LoVo (cell line): Measurements from ENCODE around the gene HSPH1.

Experiments used
- DNase-seq: peaks from one replicate; pipeline ENCODE4 v3.0.0-alpha.2; 2016; ENCODE audit warnings: low spot score

HSPH1 gene

DNA sequence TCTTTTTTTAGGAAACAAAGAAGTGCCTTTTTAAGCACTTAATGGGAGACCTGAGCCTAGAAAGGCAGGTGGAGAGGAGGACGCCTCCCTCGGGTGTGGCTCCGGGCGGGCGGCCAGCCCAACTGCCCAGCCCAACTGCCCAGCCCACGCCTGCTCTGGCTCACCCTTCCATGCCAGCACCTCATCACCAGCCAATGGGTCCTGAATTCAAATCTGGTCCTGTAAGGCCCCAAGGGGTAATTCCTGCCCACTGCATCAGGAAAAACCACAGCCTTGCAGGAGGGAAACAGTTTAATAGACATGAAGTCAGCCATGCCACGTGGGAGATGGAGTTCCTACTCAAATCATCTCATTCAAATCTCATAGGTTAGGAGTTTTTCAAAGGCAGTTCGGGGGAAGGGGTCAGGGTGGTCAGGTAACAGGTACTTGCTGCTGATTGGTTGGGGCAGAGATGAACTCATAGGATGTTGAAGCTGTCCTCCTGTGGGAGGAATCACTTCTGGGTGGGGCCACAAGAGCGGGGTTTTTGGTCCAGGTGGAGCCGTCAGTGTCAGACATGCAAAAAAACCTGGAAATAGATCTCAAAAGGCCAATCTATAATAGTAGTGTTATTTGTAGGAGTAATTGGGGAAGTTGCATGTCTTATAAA lies 64.9 kb downstream of the HSPH1 start:
- DNase-seq: peak; percentile 20

DNA sequence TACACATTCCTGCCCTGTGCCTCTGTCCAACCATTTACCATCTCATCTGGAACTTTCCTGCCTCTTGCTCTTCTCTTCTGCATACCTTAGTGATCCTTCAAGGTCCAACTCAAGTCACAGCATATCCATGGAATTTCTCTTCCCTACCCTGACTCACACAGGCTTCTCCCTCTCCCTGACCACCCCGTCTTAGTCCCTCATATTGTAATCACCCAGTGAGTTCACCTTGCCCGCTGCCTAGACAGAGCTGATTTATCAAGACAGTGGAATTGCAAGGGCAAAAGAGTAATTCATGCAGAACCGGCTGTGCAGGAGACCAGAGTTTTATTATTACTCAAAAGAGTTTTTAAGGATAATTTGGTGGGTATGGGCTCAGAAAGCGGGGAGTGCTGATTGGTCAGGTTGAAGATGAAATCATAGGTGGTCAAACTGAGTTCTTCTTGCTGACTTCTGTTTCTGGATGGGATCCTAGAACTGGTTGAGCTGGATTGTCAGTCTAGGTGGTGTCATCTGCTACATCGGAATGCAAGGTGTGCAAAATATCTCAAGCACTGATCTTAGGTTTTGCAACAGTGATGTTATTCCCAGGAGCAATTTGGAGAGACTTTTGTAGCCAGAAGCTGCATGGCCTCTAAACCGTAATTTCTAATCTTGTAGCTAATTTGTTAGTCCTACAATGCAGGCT lies 67.2 kb downstream of the HSPH1 start:
- no peak for DNase-seq

DNA sequence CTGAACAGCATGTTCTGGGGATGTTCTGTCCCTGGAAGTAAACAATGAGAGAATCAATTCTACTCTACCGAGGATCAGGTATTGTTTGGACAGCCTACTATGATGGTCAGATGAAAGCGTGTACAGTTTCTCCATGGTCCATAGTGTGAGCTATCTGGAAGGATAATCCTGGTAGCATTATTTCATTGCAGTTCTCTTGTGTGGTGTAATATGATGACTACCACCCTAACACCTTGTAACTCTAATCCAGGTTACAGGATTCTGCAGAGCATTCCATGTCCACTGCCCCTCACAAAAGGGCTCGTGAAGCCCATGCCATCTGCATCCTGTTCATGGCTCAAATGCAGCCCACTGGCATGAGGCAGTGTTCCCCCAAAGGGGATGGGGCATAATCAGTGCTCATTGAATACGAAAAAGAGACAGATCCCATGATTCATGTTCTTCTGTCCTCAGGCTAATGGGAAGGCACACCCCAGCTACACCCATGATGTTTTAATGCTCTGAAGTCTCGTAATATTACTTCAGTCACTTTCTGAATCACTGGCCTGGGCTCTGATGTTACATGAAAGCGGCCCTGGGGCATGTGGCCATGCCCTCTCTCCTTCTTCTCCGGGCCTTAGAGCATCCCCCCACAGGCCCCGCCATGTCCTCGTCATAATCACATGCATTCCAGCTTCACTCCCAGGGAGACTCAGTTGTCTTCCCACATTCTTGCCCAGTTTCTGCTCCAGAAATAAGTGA lies 68.4 kb downstream of the HSPH1 start:
- no peak for DNase-seq

DNA sequence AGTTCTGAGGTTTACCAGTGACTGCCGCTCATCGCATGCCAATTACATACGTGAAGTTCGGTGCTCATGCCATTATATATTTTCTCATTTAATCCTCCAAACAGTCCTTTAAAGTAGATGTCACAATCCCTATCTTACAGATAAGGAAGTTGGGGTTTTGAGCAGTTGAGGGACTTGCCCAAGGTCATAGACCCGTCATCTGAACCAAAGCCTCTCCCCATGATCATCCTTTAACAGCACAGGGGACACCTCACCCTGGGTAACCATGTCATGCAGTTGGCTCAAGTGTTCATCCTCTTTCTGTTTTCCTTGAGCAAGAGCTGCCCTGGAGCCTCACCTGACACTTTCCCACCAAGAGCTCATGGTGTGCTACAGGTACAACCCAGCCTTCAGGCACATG lies 69.1 kb downstream of the HSPH1 start:
- no peak for DNase-seq

DNA sequence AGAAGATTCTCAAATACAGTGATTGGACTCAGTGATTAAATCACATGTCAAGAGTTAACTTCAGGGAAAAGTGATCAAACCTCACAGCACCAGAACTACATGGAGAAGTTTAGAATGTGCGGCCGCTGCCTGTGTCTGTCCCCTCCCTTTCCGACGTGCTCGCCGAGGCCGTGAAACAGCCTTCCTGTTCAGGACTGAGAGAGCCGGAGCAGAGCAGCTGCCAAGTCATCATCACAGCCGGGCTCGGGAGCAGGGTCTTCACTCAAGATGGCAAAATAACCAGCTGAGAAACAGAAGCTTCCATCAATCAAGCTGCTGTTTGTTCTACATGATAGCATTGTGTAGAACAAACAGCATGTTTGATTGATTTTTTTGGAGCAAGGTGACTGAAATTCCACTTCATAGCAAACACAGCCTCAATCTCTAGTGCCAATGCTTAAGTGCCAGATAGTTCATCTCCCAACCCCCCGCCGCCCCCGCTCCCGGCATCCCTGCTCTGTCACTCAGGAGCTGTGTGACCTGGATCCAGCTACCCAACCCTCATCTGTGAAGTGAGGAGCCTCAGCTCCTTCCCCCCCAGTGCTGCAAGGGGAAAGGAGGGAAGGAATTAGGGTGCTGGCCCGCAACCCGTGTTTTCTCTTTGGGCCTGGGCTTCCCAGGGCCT lies 70.6 kb downstream of the HSPH1 start:
- no peak for DNase-seq

DNA sequence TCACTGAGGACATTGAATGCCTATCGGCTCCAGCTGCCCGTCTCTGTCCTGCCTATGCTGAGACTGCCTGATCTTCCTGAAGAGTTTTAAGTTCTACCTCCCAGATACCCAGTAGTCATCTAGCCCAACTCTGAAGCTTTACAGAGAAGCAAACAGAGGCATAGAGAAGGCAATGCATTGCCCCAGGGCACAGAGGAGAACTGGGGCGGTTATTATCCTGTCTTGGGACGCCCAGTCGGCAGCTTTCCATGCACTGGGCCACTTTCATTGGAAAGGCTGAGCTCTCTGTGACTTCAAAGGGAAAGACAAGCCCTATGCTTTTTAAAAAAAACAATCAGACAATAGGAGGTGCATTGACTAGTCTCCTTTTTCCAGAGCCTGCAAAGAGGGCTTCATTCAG lies 71.6 kb downstream of the HSPH1 start:
- DNase-seq: no peak

DNA sequence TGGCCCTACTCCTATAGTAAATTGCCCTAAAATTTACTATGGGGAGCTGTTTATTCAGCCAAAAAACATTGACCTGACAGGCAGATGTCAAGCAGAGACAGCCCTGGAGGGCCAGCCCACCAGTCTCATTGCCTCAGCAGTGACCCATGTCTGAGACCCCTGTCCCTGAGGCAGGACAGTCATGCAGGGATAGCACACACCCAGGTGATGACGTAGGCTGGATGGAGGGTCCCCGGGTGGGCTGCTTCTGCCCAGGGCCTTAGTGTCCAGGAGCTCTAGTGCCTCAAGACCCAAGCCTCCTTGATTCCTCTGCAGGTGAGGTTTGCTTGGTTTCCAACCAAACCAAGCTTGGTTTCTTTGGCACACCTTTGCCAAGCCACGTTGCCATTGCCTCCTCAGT lies 72.1 kb downstream of the HSPH1 start:
- DNase-seq: no peak

DNA sequence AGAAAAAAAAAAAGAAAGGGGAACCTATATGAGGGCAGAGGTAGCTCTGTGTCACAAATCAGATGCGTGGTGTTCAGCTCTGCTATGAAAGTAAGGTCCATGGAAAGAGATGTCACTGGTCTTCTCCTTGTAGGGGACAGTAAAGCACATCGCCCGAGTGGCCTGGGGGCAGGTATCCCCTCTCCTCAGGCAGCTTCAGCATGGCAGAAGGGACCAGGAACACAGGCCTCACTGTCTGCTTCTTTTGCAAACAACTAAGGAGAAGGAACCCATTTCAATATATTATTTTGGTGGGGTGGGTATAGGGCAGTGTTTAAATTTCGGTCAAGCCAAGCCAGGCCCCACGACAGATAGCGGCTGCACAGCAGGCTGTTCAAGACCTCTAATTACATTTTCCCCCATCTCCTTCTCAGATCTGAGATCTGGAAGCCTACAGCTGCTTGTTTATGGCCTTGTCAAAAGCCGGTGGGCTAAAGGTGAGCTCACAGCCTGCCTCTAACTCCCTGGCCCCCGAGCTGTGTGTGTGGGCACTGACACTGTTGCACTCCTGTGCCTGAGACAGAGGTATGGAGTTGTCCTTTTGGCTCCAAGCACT lies 72.8 kb downstream of the HSPH1 start:
- no peak for DNase-seq
